Loucy (cell line): Measurements from ENCODE around the gene CEACAM7.
A peak's percentile ranks its signal among the peaks of the same experiment; 100 is the strongest.

Experiments
- H2AFZ ChIP-seq: fragments of 200-600 bp; sonication (generic); 2 replicates; pipeline ENCODE4 v1.6.0; 2016; ENCODE audit warnings: antibody characterized with exemption, mild to moderate bottlenecking, low read length, moderate library complexity
- H3F3A ChIP-seq: fragments of 200-600 bp; 2 replicates; pipeline ENCODE4 v1.6.0; 2016; ENCODE audit warnings: antibody characterized with exemption, low read depth, mild to moderate bottlenecking
- H3K27me3 ChIP-seq: fragments of 200-600 bp; sonication (generic); 2 replicates; pipeline ENCODE4 v1.6.1; 2014; ENCODE audit warnings: low read length, mild to moderate bottlenecking; ENCODE audit not compliant: insufficient read depth, poor library complexity, severe bottlenecking
- H3K36me3 ChIP-seq: fragments of 200-600 bp; sonication (generic); 2 replicates; pipeline ENCODE4 v1.6.1; 2016; ENCODE audit warnings: low read length; ENCODE audit not compliant: insufficient read depth
- H3K4me1 ChIP-seq: fragments of 200-600 bp; sonication (generic); 2 replicates; pipeline ENCODE4 v1.5.1; 2014; ENCODE audit warnings: low read length, mild to moderate bottlenecking; ENCODE audit not compliant: insufficient read depth, poor library complexity, severe bottlenecking
- H3K4me2 ChIP-seq: fragments of 200-600 bp; sonication (generic); 2 replicates; pipeline ENCODE4 v1.6.0; 2014; ENCODE audit warnings: antibody characterized with exemption, low read length, low read depth, mild to moderate bottlenecking; ENCODE audit not compliant: poor library complexity, severe bottlenecking
- H3K4me3 ChIP-seq: fragments of 200-600 bp; sonication (generic); 2 replicates; pipeline ENCODE4 v1.5.1; 2014; ENCODE audit warnings: low read length, mild to moderate bottlenecking, mixed read lengths; ENCODE audit not compliant: poor library complexity, severe bottlenecking
- H3K79me2 ChIP-seq: fragments of 200-600 bp; sonication (generic); 2 replicates; pipeline ENCODE4 v1.6.1; 2014; ENCODE audit warnings: low read length; ENCODE audit not compliant: insufficient read depth
- H3K9ac ChIP-seq: fragments of 200-600 bp; sonication (generic); 2 replicates; pipeline ENCODE4 v1.6.0; 2014; ENCODE audit warnings: mild to moderate bottlenecking, low read depth, low read length, moderate library complexity; ENCODE audit not compliant: poor library complexity, severe bottlenecking
- H3K9me2 ChIP-seq: fragments of 200-600 bp; sonication (generic); replicated peaks from 2 replicates; pipeline ENCODE4 v1.6.1; 2016; ENCODE audit warnings: low read depth, low read length, mixed read lengths
- H3K9me3 ChIP-seq: fragments of 200-600 bp; sonication (generic); 2 replicates; pipeline ENCODE4 v1.6.1; 2014; ENCODE audit warnings: mild to moderate bottlenecking, antibody characterized with exemption, low read length, low read depth; ENCODE audit not compliant: insufficient read depth
- H4K20me1 ChIP-seq: fragments of 200-600 bp; sonication (generic); 2 replicates; pipeline ENCODE4 v1.6.0; 2014; ENCODE audit warnings: antibody characterized with exemption, low read length, mild to moderate bottlenecking; ENCODE audit not compliant: insufficient read depth, poor library complexity, severe bottlenecking
- CTCF ChIP-seq: fragments of 200-600 bp; sonication (generic); conservative IDR thresholded peaks from 2 replicates; pipeline ENCODE4 v1.5.1; 2014; ENCODE audit warnings: mild to moderate bottlenecking, antibody characterized with exemption, low read length
- EZH2phosphoT487 ChIP-seq: fragments of 200-600 bp; IDR thresholded peaks from 2 replicates; pipeline ENCODE4 v1.6.1; 2018; ENCODE audit warnings: antibody characterized with exemption, mild to moderate bottlenecking, moderate library complexity, borderline replicate concordance

CEACAM7 gene

GRCh38 chr19:41707502-41707812, 19.4 kb upstream of the CEACAM7 start:
- no peak overlapping the region for H3K4me3 ChIP-seq
- no peaks in the 10 kb centered on the region for H3K36me3 ChIP-seq
- no peak overlapping the region for H2AFZ ChIP-seq
- H3K9me2 ChIP-seq: no peaks in the 10 kb centered on the region
- H3F3A ChIP-seq: no peaks in the 10 kb centered on the region
- no peaks in the 10 kb centered on the region for H3K9me3 ChIP-seq
- H4K20me1 ChIP-seq: no peaks in the 10 kb centered on the region
- no peaks in the 10 kb centered on the region for H3K27me3 ChIP-seq
- H3K9ac ChIP-seq: no peak overlapping the region
- H3K4me2 ChIP-seq: no peak overlapping the region
- H3K79me2 ChIP-seq: no peaks in the 10 kb centered on the region
- H3K4me1 ChIP-seq: no peaks in the 10 kb centered on the region
- no peak for TF ChIP-seq EZH2phosphoT487
- no peak for TF ChIP-seq CTCF

- H3K9me3 ChIP-seq: no peaks in the 10 kb centered on the region
- no peak overlapping the region for H3K4me3 ChIP-seq
- no peaks in the 10 kb centered on the region for H3K4me1 ChIP-seq
- peak overlapping the region; percentile 71; the same call in 1 of the 2 replicates for H2AFZ ChIP-seq
- H3K4me2 ChIP-seq: peak overlapping the region; percentile 22
- no peaks in the 10 kb centered on the region for H3K27me3 ChIP-seq
- H3F3A ChIP-seq: no peaks in the 10 kb centered on the region
- no peaks in the 10 kb centered on the region for H3K36me3 ChIP-seq
- no peaks in the 10 kb centered on the region for H3K79me2 ChIP-seq
- no peak overlapping the region for H3K9ac ChIP-seq
- TF ChIP-seq EZH2phosphoT487: no peak
- TF ChIP-seq CTCF: peak; percentile 100
- H3K9me2 ChIP-seq: no peaks in the 10 kb centered on the region
- H4K20me1 ChIP-seq: no peaks in the 10 kb centered on the region
These were observed 18.9 kb upstream of the CEACAM7 start for GRCh38 chr19:41706741-41707501.

GRCh38 chr19:41705393-41706174, 17.5 kb upstream of the CEACAM7 start:
- H3K4me3 ChIP-seq: no peak overlapping the region
- TF ChIP-seq EZH2phosphoT487 (no peak), CTCF (no peak)
- H4K20me1 ChIP-seq: no peaks in the 10 kb centered on the region
- no peak overlapping the region for H3K4me2 ChIP-seq
- no peak overlapping the region for H2AFZ ChIP-seq
- H3K79me2 ChIP-seq: no peaks in the 10 kb centered on the region
- no peaks in the 10 kb centered on the region for H3K9me3 ChIP-seq
- no peaks in the 10 kb centered on the region for H3K36me3 ChIP-seq
- no peaks in the 10 kb centered on the region for H3K9me2 ChIP-seq
- H3K4me1 ChIP-seq: no peaks in the 10 kb centered on the region
- H3K27me3 ChIP-seq: no peaks in the 10 kb centered on the region
- no peaks in the 10 kb centered on the region for H3F3A ChIP-seq
- H3K9ac ChIP-seq: no peak overlapping the region
